NCI-H2029 treated with DMSO at 0.1 percent for 48 hours (cell line): Measurements from ENCODE around the gene BNIPL.
A peak's percentile ranks its signal among the peaks of the same experiment; 100 is the strongest.

ENCODE experiments used
- DNase-seq: peaks from one replicate; lab custom pipeline; 2025; lab: John Stamatoyannopoulos, UW

Gene BNIPL

GRCh38 chr1:151056149-151056548, 19.8 kb downstream of the BNIPL start:
- no peak for DNase-seq

GRCh38 chr1:151058692-151059091, 22.3 kb downstream of the BNIPL start:
- peak; percentile 11 for DNase-seq

- DNase-seq, result no peak
Measured at GRCh38 chr1:151059109-151060006, 23.0 kb downstream of the BNIPL start, which contains the start of gene CDC42SE1. TSS of gene CDC42SE1 (minus strand) at chr1:151059622. CDS start at chr1:151055730, 3,892 bp downstream.

- DNase-seq, result no peak
Measured at GRCh38 chr1:151060007-151060656, 23.7 kb downstream of the BNIPL start, which contains the start of gene MLLT11. TSS of gene MLLT11 (plus strand) at chr1:151060397. CDS start at chr1:151067225, 6,828 bp downstream.

- no peak for DNase-seq
Measured at GRCh38 chr1:151060657-151061421, 24.5 kb downstream of the BNIPL start.

- DNase-seq, result no peak
Measured at GRCh38 chr1:151061704-151062103, 25.3 kb downstream of the BNIPL start.

GRCh38 chr1:151062741-151063371, 26.5 kb downstream of the BNIPL start:
- DNase-seq, result no peak

- DNase-seq, result no peak
Measured at GRCh38 chr1:151065089-151065645, 28.8 kb downstream of the BNIPL start.

GRCh38 chr1:151067185-151067584, 30.8 kb downstream of the BNIPL start:
- DNase-seq, result no peak

GRCh38 chr1:151069103-151069486, 32.7 kb downstream of the BNIPL start:
- no peak for DNase-seq

GRCh38 chr1:151070474-151071276, 34.3 kb downstream of the BNIPL start, which contains the start of gene GABPB2:
TSS of gene GABPB2 (plus strand) at chr1:151070761. CDS start at chr1:151088190, 17,429 bp downstream.
- DNase-seq, result peak; percentile 74

GRCh38 chr1:151072224-151072623, 35.8 kb downstream of the BNIPL start:
- no peak for DNase-seq

- DNase-seq, result no peak
Measured at GRCh38 chr1:151085953-151086559, 49.7 kb downstream of the BNIPL start.
